Esophagus muscularis mucosa (tissue), 4 donors: ENCODE data around the gene COG4. TPM values are rescaled to one million over a fixed set of nuclear protein-coding genes. Genes with fewer than 3 reads are reported as not detected.

Experiments
- DNase-seq: peaks from one replicate; pipeline ENCODE4 v3.0.0-alpha.2; 2017; ENCODE audit errors: extremely low spot score
- H3K27ac ChIP-seq, 4 donors: fragments of 200-600 bp; sonication (generic); replicated peaks in 1 of 4; 1 replicate in 3 of 4; 2 replicates in 1 of 4; pipeline ENCODE4 v1.5.1; 2016 to 2019; ENCODE audit warnings: mild to moderate bottlenecking in 1 of 4
- H3K27me3 ChIP-seq, 4 donors: fragments of 200-600 bp; sonication (generic); one replicate each; pipeline versions ENCODE4 v1.5.1 to v1.6.0; 2016 to 2019
- H3K36me3 ChIP-seq, 4 donors: fragments of 200-600 bp; sonication (generic); one replicate each; pipeline ENCODE4 v1.5.1; 2016 to 2019
- H3K4me1 ChIP-seq, 4 donors: fragments of 200-600 bp; sonication (generic); one replicate each; pipeline ENCODE4 v1.5.1; 2016 to 2019
- H3K4me3 ChIP-seq, 4 donors: fragments of 200-600 bp; sonication (generic); 1 replicate in 2 of 4; 2 replicates in 2 of 4; pipeline ENCODE4 v1.5.1; 2016 to 2019; ENCODE audit warnings: mild to moderate bottlenecking in 4 of 4, moderate library complexity in 1 of 4
- H3K9me3 ChIP-seq, 4 donors: fragments of 200-600 bp; sonication (generic); 1 replicate in 3 of 4; 2 replicates in 1 of 4; pipeline ENCODE4 v1.5.1; 2016 to 2019
- EP300 ChIP-seq: sonication (generic); formaldehyde crosslinking; IDR thresholded peaks from one replicate; pipeline ENCODE4 v1.6.1; 2017; ENCODE audit warnings: antibody characterized with exemption
- POLR2A ChIP-seq: fragments of 450-650 bp; IDR thresholded peaks from one replicate; pipeline ENCODE4 v1.6.1; 2017; ENCODE audit warnings: antibody characterized with exemption, moderate library complexity, mild to moderate bottlenecking, low read depth
- POLR2AphosphoS5 ChIP-seq, 2 donors: sonication (generic); formaldehyde crosslinking; IDR thresholded peaks; one replicate each; pipeline ENCODE4 v1.6.1; 2017; ENCODE audit warnings: antibody characterized with exemption in 2 of 2
- WGBS: methylation state at CpG from one replicate; pipeline ENCODE4 v1.1.5; 2018; 5-methylcytosine and 5-hydroxymethylcytosine counted together
- intact Hi-C: fragments of 100-400 bp; cut with DNase I; formaldehyde crosslinking; loops from one replicate; pipeline ENCODE4 v1.15.1; 2023
- total RNA-seq, 4 donors: library from RNA; depleted of rRNA; stranded (reverse); fragments of >200 nt; gene quantifications; one replicate each; pipeline versions ENCODE4 v1.1.0 to v1.2.1, GENCODE V29; 2016
- TF ChIP-seq, protein P1 (sequence below), 3 experiments: fragments of 200-600 bp in 2 of 3; fragments of 450-650 bp in 1 of 3; sonication (generic) in 2 of 3; IDR thresholded peaks; one replicate each; pipeline ENCODE4 v1.5.1; 2017 to 2019; ENCODE audit warnings: antibody characterized with exemption in 3 of 3, mild to moderate bottlenecking in 2 of 3, moderate library complexity in 1 of 3

COG4 gene
- total RNA-seq, 4 donors from 2014 or later = 30.6 to 40.0 (median 35.8) TPM

- Histone ChIP-seq H3K4me3 (no peak overlapping the region), H3K4me1 (no peaks in the 10 kb centered on the region), H3K27me3 (no peaks in the 10 kb centered on the region), H3K27ac (no peak overlapping the region), H3K9me3 (no peaks in the 10 kb centered on the region), H3K36me3 (peaks cover 15 to 91% (median 69%) of the 10 kb centered on the region in 4 donors)
- intact Hi-C loops = no loop called here
- 94% methylated on average over 9 of the region's 16 CpGs for WGBS
- TF ChIP-seq, protein P1, sequence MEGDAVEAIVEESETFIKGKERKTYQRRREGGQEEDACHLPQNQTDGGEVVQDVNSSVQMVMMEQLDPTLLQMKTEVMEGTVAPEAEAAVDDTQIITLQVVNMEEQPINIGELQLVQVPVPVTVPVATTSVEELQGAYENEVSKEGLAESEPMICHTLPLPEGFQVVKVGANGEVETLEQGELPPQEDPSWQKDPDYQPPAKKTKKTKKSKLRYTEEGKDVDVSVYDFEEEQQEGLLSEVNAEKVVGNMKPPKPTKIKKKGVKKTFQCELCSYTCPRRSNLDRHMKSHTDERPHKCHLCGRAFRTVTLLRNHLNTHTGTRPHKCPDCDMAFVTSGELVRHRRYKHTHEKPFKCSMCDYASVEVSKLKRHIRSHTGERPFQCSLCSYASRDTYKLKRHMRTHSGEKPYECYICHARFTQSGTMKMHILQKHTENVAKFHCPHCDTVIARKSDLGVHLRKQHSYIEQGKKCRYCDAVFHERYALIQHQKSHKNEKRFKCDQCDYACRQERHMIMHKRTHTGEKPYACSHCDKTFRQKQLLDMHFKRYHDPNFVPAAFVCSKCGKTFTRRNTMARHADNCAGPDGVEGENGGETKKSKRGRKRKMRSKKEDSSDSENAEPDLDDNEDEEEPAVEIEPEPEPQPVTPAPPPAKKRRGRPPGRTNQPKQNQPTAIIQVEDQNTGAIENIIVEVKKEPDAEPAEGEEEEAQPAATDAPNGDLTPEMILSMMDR (IDR thresholded peaks at IDR 0.05) = no peak
- TF ChIP-seq POLR2AphosphoS5 (IDR thresholded peaks at IDR 0.05) (no peak), POLR2A (no peak), EP300 (no peak)
- DNase-seq = no peak
These were observed 54.4 kb downstream of the COG4 start for GRCh38 chr16:70468776-70469525.

DNA sequence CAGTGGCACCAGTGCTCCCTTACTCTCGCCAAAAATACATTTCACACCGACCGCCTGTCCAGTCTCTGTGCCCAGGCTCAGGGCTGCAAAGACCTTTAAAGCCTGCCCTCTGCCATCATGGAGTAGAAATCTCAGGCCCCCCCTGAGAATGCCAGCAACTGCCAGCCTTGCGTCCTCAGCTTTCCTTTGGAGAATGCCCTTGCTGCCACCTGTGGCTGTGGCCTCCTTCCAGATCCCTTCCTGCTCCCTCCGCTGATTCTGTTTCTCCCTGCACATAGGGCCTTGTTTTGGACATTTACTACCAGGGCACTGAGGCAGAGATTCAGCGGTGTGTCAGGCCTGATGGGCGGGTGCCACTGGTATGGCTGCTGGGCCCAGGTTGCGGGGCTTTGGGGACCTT is 55.7 kb downstream of the COG4 start:
- Histone ChIP-seq H3K36me3 (peaks cover 11 to 88% (median 64%) of the 10 kb centered on the region in 4 donors), H3K4me3 (no peak overlapping the region), H3K27ac (no peak overlapping the region), H3K4me1 (no peaks in the 10 kb centered on the region), H3K27me3 (no peaks in the 10 kb centered on the region), H3K9me3 (no peaks in the 10 kb centered on the region)
- DNase-seq = no peak
- intact Hi-C loops = no loop called here
- WGBS = 98% methylated on average over 8 of the region's 8 CpGs
- no peak for TF ChIP-seq POLR2A
- no peak for TF ChIP-seq EP300
- TF ChIP-seq POLR2AphosphoS5 (IDR thresholded peaks at IDR 0.05) = no peak
- TF ChIP-seq, protein P1 (IDR thresholded peaks at IDR 0.05) = no peak

DNA sequence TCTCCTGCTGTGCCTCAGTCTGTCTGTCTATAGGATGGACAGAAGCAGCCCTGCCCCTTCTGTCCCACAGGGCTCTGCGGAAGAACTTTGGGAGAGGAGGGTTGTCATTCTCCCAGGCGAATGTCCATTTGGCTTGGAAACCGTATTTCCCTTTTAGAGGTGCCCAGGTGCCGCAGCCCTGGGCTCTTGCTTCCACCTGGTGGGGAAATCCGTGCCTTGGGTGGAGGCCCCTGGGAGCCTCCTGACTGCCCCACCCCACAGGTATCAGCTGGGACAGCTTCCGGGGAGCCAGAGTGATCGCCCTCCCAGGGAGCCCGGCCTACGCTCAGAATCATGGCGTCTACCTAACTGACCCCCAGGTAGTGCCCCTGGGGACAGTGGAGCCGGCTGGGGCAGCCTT is 56.2 kb downstream of the COG4 start:
- no peak overlapping the region for H3K4me3 ChIP-seq
- H3K27me3 ChIP-seq = no peaks in the 10 kb centered on the region
- intact Hi-C loops = no loop called here
- WGBS = 90% methylated on average over 5 of the region's 11 CpGs
- TF ChIP-seq EP300 (no peak), POLR2AphosphoS5 (IDR thresholded peaks at IDR 0.05) (no peak), POLR2A (no peak)
- TF ChIP-seq, protein P1 (IDR thresholded peaks at IDR 0.05) = no peak
- no peaks in the 10 kb centered on the region for H3K4me1 ChIP-seq
- H3K36me3 ChIP-seq = peaks cover 9 to 86% (median 60%) of the 10 kb centered on the region in 4 donors
- no peak overlapping the region for H3K27ac ChIP-seq
- H3K9me3 ChIP-seq = no peaks in the 10 kb centered on the region
- no peak for DNase-seq

- no peaks in the 10 kb centered on the region for H3K9me3 ChIP-seq
- intact Hi-C loops = no loop called here
- no peak for TF ChIP-seq EP300
- no peak for TF ChIP-seq POLR2AphosphoS5 (IDR thresholded peaks at IDR 0.05)
- TF ChIP-seq, protein P1 (IDR thresholded peaks at IDR 0.05) = no peak
- no peak for TF ChIP-seq POLR2A
- no peaks in the 10 kb centered on the region for H3K27me3 ChIP-seq
- no peak overlapping the region for H3K4me3 ChIP-seq
- no CpG with 5 or more reads among the region's 7 CpGs for WGBS
- H3K36me3 ChIP-seq = peaks cover 9 to 84% (median 58%) of the 10 kb centered on the region in 4 donors
- H3K4me1 ChIP-seq = no peaks in the 10 kb centered on the region
- no peak overlapping the region for H3K27ac ChIP-seq
- no peak for DNase-seq
These were observed 56.6 kb downstream of the COG4 start for GRCh38 chr16:70466805-70467076.
